Measurements from ENCODE around the gene C1orf216. TPM values are rescaled to one million over a fixed set of nuclear protein-coding genes. Genes with fewer than 3 reads are reported as not detected.

Gene C1orf216
- total RNA-seq, 1 donor = 19.9 TPM

- no peak for DNase-seq (ENCODE audit: low read depth)
- TF ChIP-seq CTCF (IDR thresholded peaks at IDR 0.05; ENCODE audit: insufficient read depth, low read depth, low read length) = no peak
- no peak overlapping the region for H3K4me3 ChIP-seq (ENCODE audit: low read depth, low read length)
These were observed 29.6 kb upstream of the C1orf216 start for GRCh38 chr1:35748326-35748725.

- H3K4me3 ChIP-seq (ENCODE audit: low read depth, low read length) = no peak overlapping the region
- TF ChIP-seq CTCF (IDR thresholded peaks at IDR 0.05; ENCODE audit: insufficient read depth, low read depth, low read length) = no peak
- DNase-seq (ENCODE audit: low read depth) = no peak
These were observed 26.5 kb upstream of the C1orf216 start for GRCh38 chr1:35745124-35745730.

- TF ChIP-seq CTCF (IDR thresholded peaks at IDR 0.05; ENCODE audit: insufficient read depth, low read depth, low read length) = no peak
- H3K4me3 ChIP-seq (ENCODE audit: low read depth, low read length) = no peak overlapping the region
- DNase-seq (ENCODE audit: low read depth) = no peak
These were observed 18.4 kb upstream of the C1orf216 start for GRCh38 chr1:35737120-35737519.

DNA sequence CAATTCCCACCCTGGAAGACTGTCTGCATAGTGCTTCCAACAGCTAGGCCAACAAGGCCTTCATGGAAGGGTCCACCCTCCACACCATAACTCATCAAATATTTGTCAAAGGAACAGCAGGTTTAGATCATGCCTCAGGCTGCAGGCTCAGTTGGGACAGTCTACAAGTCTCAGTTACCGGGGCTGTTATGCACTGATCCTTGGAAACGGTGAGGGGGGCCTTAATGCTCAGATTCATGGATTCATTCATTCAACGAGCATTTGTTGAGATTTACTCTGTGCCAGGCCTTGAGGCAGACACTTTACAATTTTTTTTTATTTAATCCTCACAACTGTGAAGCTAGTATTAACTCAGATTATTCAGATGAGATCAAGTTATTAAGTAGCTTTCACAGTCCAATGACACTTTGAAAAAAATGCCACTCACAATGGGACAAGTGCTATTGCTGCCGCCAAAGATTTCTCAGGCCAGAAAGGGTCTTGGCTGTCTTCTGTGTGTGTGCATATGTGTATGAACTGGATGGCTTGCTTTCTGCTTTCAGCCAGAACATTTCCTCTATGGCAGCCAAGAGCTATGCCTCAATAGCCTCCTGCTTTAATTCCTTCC lies 8.9 kb upstream of the C1orf216 start:
- DNase-seq (ENCODE audit: low read depth) = no peak
- TF ChIP-seq CTCF (IDR thresholded peaks at IDR 0.05; ENCODE audit: insufficient read depth, low read depth, low read length) = no peak
- no peak overlapping the region for H3K4me3 ChIP-seq (ENCODE audit: low read depth, low read length)

GRCh38 chr1:35726450-35727433 lies 8.1 kb upstream of the C1orf216 start:
- no peak overlapping the region for H3K4me3 ChIP-seq (ENCODE audit: low read depth, low read length)
- peak; percentile 88 for TF ChIP-seq CTCF (IDR thresholded peaks at IDR 0.05; ENCODE audit: insufficient read depth, low read depth, low read length)
- peak; percentile 64 for DNase-seq (ENCODE audit: low read depth)

DNA sequence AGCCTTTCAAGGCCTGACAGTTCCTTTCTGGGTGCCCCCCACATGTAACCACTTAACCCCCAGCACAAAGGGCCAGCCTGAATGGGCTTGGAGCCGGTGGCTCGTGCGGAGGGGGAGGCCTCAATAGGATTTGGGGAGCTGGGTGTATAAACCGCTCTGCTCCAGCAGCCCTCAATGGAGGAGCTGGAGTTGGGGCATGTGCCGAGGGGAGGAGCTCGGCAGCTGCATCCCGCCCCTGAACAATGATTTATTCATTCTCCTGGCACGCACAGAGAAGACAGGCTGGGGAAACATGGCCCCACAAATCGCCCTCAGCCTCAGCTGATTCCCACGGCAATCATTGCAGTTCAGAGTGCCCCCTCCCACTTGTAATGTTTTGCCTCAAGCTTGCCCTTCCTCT lies 6.9 kb upstream of the C1orf216 start:
- no peak overlapping the region for H3K4me3 ChIP-seq (ENCODE audit: low read depth, low read length)
- peak; percentile 17 for DNase-seq (ENCODE audit: low read depth)
- no peak for TF ChIP-seq CTCF (IDR thresholded peaks at IDR 0.05; ENCODE audit: insufficient read depth, low read depth, low read length)
